ENCODE measurements around the gene GOLGA5. TPM values are rescaled to one million over a fixed set of nuclear protein-coding genes. Genes with fewer than 3 reads are reported as not detected.

GOLGA5 gene
- total and polyA plus RNA-seq, 2 donors (not counting 3 experiments of a cell fraction or from before 2014, with no cell fraction given): 16.3 to 28.9 TPM

DNA sequence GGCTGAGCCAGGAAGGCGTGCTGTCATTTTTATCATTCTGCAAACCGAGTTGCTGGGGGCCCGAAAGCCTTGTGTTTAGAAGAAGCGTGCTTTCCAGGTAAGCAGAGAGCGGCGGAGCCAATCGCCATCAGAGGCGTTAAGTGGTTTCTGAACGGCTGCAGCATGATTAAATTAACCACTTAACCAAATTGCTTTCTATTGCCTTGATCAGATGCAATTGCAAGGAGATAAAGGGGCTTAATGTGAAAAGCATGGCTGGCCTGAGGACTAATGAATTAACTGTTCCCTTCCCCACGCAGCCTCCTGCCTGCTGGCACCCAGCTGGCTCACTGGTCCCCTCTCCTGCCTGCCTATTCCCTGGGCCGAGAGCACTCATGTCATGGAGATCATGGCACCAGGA, 92.2 kb downstream of the GOLGA5 start:
- Histone ChIP-seq H3K9ac (replicated peaks; ENCODE audit: extremely low read depth, insufficient read depth, low read length) (no peak overlapping the region), H3K79me2 (ENCODE audit: control insufficient read depth, insufficient read depth, low read length) (no peaks in the 10 kb centered on the region), H2AFZ (ENCODE audit: low read depth, low read length) (no peak overlapping the region), H4K20me1 (replicated peaks; ENCODE audit: control insufficient read depth, extremely low read depth, insufficient read depth, low read length) (no peaks in the 10 kb centered on the region), H3K9me3 (replicated peaks; ENCODE audit: control insufficient read depth, insufficient read depth, low read length) (no peaks in the 10 kb centered on the region), H3K27me3 (ENCODE audit: control insufficient read depth in 2 of 2, insufficient read depth in 2 of 2, low read length in 2 of 2) (peaks cover 0 to 4% of the 10 kb centered on the region in 2 experiments), H3K4me3 (replicated peaks in 1 of 3; ENCODE audit: insufficient read depth in 1 of 3, low read depth in 1 of 3, low read length in 3 of 3) (no peak overlapping the region), H3K27ac (ENCODE audit: insufficient read depth, low read depth, low read length) (no peak overlapping the region), H3K9me1 (replicated peaks; ENCODE audit: control insufficient read depth, extremely low read depth, insufficient read depth, low read length) (no peaks in the 10 kb centered on the region), H3K4me2 (ENCODE audit: insufficient read depth, low read length) (no peak overlapping the region), H3K36me3 (ENCODE audit: control insufficient read depth in 2 of 2, extremely low read depth in 1 of 2, insufficient read depth in 2 of 2, low read length in 2 of 2) (no peaks in the 10 kb centered on the region), H3K4me1 (ENCODE audit: control insufficient read depth, extremely low read depth, insufficient read depth, low read length) (no peaks in the 10 kb centered on the region)
- no TSS peak for BruUV-seq (replicated peaks)
- dilution Hi-C loops (cut with MboI; ENCODE audit: extremely low pct_ligation_motif_present, low sequenced_read_pairs) (no loop called here), intact Hi-C loops (cut with micrococcal nuclease) (no loop called here)
- POLR2A ChIA-PET: no interaction called here
- DNase-seq (ENCODE audit: low read depth, low spot score) (no peak), FAIRE-seq (no peak)
- CTCF ChIA-PET: no interaction called here
- TF ChIP-seq JUN (IDR thresholded peaks at IDR 0.05; ENCODE audit: borderline replicate concordance, insufficient read depth, insufficient read length, low read depth): no peak
- no peak for TF ChIP-seq MYC (IDR thresholded peaks at IDR 0.05; ENCODE audit: low read depth, low read length)
- TF ChIP-seq GATA2 (IDR thresholded peaks at IDR 0.05; ENCODE audit: insufficient read depth, insufficient read length, low read depth, low read length): no peak
- TF ChIP-seq FOS (IDR thresholded peaks at IDR 0.05; ENCODE audit: borderline replicate concordance, insufficient read depth, low read length): no peak
- TF ChIP-seq POLR2AphosphoS5 (IDR thresholded peaks at IDR 0.05; ENCODE audit: insufficient read depth, low read depth, low read length): no peak
- TF ChIP-seq CTCF (IDR thresholded peaks at IDR 0.05; ENCODE audit: extremely low read depth in 1 of 2, insufficient read depth in 1 of 2, low read depth in 1 of 2, low read length in 2 of 2): no peak
- no peak for TF ChIP-seq EZH2 (IDR thresholded peaks at IDR 0.05; ENCODE audit: borderline replicate concordance, low read depth, low read length, severe bottlenecking)
- TF ChIP-seq, protein P1, sequence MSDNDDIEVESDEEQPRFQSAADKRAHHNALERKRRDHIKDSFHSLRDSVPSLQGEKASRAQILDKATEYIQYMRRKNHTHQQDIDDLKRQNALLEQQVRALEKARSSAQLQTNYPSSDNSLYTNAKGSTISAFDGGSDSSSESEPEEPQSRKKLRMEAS (IDR thresholded peaks at IDR 0.05; ENCODE audit: insufficient read depth, insufficient read length): no peak
- TF ChIP-seq POLR2A (IDR thresholded peaks at IDR 0.05; ENCODE audit: low read depth, low read length): no peak

Data from endothelial cell of umbilical vein (primary cell).